ENCODE results near the gene MBD4. TPM values are rescaled to one million over a fixed set of nuclear protein-coding genes. Genes with fewer than 3 reads are reported as not detected.

MBD4 gene
- total RNA-seq, 4 donors from 2014 or later = 25.1 to 44.9 (median 31.9) TPM

- TF ChIP-seq, protein P1, sequence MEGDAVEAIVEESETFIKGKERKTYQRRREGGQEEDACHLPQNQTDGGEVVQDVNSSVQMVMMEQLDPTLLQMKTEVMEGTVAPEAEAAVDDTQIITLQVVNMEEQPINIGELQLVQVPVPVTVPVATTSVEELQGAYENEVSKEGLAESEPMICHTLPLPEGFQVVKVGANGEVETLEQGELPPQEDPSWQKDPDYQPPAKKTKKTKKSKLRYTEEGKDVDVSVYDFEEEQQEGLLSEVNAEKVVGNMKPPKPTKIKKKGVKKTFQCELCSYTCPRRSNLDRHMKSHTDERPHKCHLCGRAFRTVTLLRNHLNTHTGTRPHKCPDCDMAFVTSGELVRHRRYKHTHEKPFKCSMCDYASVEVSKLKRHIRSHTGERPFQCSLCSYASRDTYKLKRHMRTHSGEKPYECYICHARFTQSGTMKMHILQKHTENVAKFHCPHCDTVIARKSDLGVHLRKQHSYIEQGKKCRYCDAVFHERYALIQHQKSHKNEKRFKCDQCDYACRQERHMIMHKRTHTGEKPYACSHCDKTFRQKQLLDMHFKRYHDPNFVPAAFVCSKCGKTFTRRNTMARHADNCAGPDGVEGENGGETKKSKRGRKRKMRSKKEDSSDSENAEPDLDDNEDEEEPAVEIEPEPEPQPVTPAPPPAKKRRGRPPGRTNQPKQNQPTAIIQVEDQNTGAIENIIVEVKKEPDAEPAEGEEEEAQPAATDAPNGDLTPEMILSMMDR (IDR thresholded peaks at IDR 0.05; ENCODE audit: low read depth) = no peak
These were observed 3.2 kb upstream of the MBD4 start for GRCh38 chr3:129442947-129443346.

- TF ChIP-seq, protein P1 (IDR thresholded peaks at IDR 0.05; ENCODE audit: low read depth) = no peak
These were observed 2.7 kb upstream of the MBD4 start for GRCh38 chr3:129442486-129442885.

DNA sequence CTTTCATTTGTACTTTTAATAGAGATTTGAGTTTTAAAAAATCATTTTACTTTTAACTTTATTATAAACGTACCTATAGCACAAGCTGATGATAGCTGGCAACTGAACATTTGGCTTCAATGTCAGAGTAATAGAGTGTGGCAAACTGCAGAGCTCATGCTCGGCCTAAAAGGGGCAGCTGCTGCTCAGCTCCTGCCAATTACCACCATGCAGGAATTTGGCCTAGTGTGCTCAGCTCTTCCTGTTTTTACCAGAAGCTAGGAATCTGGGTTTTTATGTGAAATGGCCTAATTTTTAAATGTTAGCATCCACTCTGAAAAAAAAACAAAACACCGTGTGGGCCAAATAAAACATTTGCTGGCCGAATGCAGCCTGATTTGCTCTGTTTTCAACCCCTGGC is 2.0 kb upstream of the MBD4 start:
- TF ChIP-seq, protein P1 (IDR thresholded peaks at IDR 0.05; ENCODE audit: low read depth) = no peak

DNA sequence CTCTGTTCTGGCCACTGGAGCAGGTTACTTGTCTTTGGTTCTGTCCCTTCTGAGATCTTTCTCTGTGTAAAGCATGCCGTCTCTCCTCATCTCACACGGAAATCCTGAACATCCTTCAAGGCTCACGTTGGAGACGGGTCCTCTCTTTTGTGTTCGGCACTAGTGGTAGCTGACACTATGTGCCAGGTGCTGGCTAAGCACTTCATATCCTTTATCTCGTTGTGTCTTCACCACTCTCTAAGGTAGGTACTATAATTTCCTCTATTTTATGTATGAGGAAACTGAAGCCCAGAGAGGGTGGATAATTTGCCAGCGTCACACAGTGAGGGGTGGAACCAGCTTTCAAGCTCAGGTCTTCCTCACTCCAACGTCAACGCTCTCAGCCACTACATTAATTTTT is 1.5 kb upstream of the MBD4 start:
- TF ChIP-seq, protein P1 (IDR thresholded peaks at IDR 0.05; ENCODE audit: low read depth) = no peak

GRCh38 chr3:129440618-129441190 is 956 bp upstream of the MBD4 start:
- TF ChIP-seq, protein P1 (IDR thresholded peaks at IDR 0.05; ENCODE audit: low read depth) = no peak

DNA sequence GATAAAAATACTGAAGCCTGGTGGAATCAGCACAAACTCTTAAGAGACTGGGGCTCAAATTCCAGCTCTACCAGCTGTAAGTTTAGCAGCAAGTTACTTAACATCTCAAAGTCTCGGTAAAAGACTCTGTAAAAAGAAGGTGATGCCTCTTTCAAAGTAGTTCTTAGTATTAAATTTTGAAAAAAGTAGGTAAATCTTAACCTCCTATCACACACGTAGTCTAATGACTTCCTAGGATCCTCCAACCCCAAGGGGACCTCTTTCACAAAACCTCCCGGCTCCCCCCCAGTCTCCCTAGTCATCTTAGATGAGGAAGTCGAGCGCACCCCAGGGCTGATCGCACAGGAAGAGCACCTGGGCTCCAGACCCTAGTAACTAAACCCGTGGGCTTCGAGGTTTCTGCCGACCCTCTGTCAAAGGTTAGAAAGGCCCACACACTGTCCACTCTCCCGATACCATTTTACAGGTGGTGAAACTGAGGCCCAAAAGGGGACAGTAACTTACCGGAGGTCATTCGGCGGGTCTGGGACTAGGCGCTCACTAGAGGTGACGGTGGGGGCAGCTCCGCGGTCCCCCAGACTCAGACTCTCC is 427 bp downstream of the MBD4 start:
- TF ChIP-seq, protein P1 (IDR thresholded peaks at IDR 0.05; ENCODE audit: low read depth) = no peak

GRCh38 chr3:129435367-129435766 is 4.4 kb downstream of the MBD4 start:
- TF ChIP-seq, protein P1 (IDR thresholded peaks at IDR 0.05; ENCODE audit: low read depth) = no peak

All from subcutaneous adipose tissue (tissue), 4 donors.